Caco-2 (cell line): ENCODE measurements around the gene PLSCR3. TPM values are rescaled to one million over a fixed set of nuclear protein-coding genes. Genes with fewer than 3 reads are reported as not detected.

Experiments used
- BruUV-seq: library from RNA; stranded (reverse); fragments of 400-500 nt; replicated peaks from 2 replicates; lab custom pipeline; 2021; lab: Mats Ljungman, UMichigan
- CTCF ChIA-PET: fragments of 300-600 bp; sonication (Branson Sonifier 250); formaldehyde crosslinking; loops from one replicate; lab custom pipeline; 2022; ENCODE audit warnings: antibody characterized with exemption; lab: Charles Lee
- POLR2A ChIA-PET: fragments of 300-600 bp; sonication (Branson Sonifier 250); formaldehyde crosslinking; loops from one replicate; lab custom pipeline; 2022; ENCODE audit warnings: antibody characterized with exemption; lab: Charles Lee
- DNase-seq, 2 experiments: peaks; one replicate each; pipeline versions ENCODE4 v3.0.0 to v3.0.0-alpha.2; 2020 to 2022
- H3K27me3 ChIP-seq: replicated peaks from 2 replicates; pipeline ENCODE4 v1.6.0; 2011; ENCODE audit warnings: low read length; ENCODE audit not compliant: control insufficient read depth, insufficient read depth
- H3K36me3 ChIP-seq: 2 replicates; pipeline ENCODE4 v1.5.1; 2011; ENCODE audit warnings: low read length; ENCODE audit not compliant: control insufficient read depth, insufficient read depth
- H3K4me1 ChIP-seq: fragments of 250-450 bp; sonication (Bioruptor Pico); 2 replicates; pipeline ENCODE4 v1.5.1; 2020; ENCODE audit warnings: mild to moderate bottlenecking
- H3K4me3 ChIP-seq: 2 replicates; pipeline ENCODE4 v1.5.1; 2011; ENCODE audit warnings: low read depth, mild to moderate bottlenecking, control low read depth, low read length
- H3K9me3 ChIP-seq: fragments of 250-450 bp; sonication (Bioruptor Pico); 2 replicates; pipeline ENCODE4 v1.5.1; 2020; ENCODE audit warnings: mild to moderate bottlenecking, moderate library complexity
- H3K27ac Mint-ChIP-seq: one replicate; pipeline ENCODE4 v1.8.0; 2022; ENCODE audit warnings: mixed read lengths; ENCODE audit not compliant: unreplicated experiment
- H3K27me3 Mint-ChIP-seq: one replicate; pipeline ENCODE4 v1.8.0; 2022; ENCODE audit warnings: mixed read lengths; ENCODE audit not compliant: insufficient read depth, unreplicated experiment
- H3K36me3 Mint-ChIP-seq: one replicate; pipeline ENCODE4 v1.8.0; 2022; ENCODE audit warnings: mild to moderate bottlenecking, mixed read lengths; ENCODE audit not compliant: insufficient read depth, unreplicated experiment
- H3K4me1 Mint-ChIP-seq: one replicate; pipeline ENCODE4 v1.8.0; 2022; ENCODE audit warnings: low read depth, mixed read lengths; ENCODE audit not compliant: unreplicated experiment
- H3K4me3 Mint-ChIP-seq: one replicate; pipeline ENCODE4 v1.8.0; 2022; ENCODE audit warnings: mild to moderate bottlenecking, moderate library complexity, mixed read lengths; ENCODE audit not compliant: unreplicated experiment
- H3K9me3 Mint-ChIP-seq: one replicate; pipeline ENCODE4 v1.8.0; 2022; ENCODE audit warnings: mixed read lengths; ENCODE audit not compliant: unreplicated experiment
- intact Hi-C: fragments of 100-400 bp; cut with micrococcal nuclease; formaldehyde crosslinking; loops from one replicate; pipeline ENCODE4 v1.10.0; 2022; ENCODE audit not compliant: unreplicated experiment
- total RNA-seq: library from RNA; stranded (reverse); gene quantifications from 2 replicates; pipeline ENCODE4 v1.2.3, GENCODE V29; 2022
- TF ChIP-seq, protein P1 (sequence below), 2 experiments: fragments of 200-600 bp in 1 of 2; IDR thresholded peaks; 1 replicate in 1 of 2; 2 replicates in 1 of 2; pipeline versions ENCODE4 v1.5.1 to v1.8.0; 2011 to 2022; ENCODE audit warnings: antibody characterized with exemption in 1 of 2, control low read depth in 1 of 2, inconsistent platforms in 1 of 2, low read depth in 1 of 2, low read length in 1 of 2, mild to moderate bottlenecking in 1 of 2, moderate library complexity in 1 of 2; ENCODE audit not compliant: insufficient read depth in 1 of 2, severe bottlenecking in 1 of 2, unreplicated experiment in 1 of 2

Gene PLSCR3
- total RNA-seq, 1 experiment from 2014 or later = 14.5 TPM

DNA sequence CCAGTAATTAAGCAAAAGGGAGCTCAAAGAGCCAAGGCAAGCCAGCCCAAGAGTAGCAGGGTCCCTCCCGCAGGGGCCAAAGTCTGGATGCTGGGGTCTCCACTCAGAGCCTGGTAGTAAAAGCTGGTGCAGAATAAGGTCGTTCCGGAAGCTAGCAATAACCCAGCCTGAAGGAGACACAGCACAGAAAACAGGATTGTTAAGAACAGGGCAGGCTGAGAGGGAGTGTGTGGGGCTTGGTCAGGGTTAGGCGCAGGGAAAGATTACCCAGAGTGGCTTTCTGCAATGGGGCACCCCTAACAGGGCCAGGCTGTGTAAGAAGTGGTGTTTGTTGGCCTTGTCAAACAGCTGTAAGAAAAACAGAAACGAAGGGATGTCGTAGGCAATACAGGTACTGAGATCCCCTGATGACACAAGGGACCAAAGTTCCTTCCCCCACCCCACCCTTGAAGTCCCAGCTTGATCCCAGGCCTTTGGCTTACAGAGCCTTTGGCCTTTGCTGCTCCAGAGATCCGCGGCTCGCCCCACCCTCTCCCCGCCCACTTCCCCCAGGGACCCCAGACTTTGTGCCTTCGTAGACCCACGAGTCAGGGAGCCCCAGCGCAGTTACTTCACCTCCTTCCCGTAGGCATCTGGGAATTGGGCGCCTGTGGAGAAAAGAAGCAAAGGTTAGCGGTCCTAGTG, 8.9 kb upstream of the PLSCR3 start:
- H3K4me1 Mint-ChIP-seq = peaks cover 8% of the 10 kb centered on the region
- TF ChIP-seq, protein P1, sequence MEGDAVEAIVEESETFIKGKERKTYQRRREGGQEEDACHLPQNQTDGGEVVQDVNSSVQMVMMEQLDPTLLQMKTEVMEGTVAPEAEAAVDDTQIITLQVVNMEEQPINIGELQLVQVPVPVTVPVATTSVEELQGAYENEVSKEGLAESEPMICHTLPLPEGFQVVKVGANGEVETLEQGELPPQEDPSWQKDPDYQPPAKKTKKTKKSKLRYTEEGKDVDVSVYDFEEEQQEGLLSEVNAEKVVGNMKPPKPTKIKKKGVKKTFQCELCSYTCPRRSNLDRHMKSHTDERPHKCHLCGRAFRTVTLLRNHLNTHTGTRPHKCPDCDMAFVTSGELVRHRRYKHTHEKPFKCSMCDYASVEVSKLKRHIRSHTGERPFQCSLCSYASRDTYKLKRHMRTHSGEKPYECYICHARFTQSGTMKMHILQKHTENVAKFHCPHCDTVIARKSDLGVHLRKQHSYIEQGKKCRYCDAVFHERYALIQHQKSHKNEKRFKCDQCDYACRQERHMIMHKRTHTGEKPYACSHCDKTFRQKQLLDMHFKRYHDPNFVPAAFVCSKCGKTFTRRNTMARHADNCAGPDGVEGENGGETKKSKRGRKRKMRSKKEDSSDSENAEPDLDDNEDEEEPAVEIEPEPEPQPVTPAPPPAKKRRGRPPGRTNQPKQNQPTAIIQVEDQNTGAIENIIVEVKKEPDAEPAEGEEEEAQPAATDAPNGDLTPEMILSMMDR (IDR thresholded peaks at IDR 0.05; ENCODE audit: insufficient read depth in 1 of 2, low read depth in 1 of 2, low read length in 1 of 2, severe bottlenecking in 1 of 2, unreplicated experiment in 1 of 2) = no peak
- BruUV-seq = TSS peak; percentile 82
- Histone ChIP-seq H3K27me3 (no peaks in the 10 kb centered on the region), H3K4me1 (no peaks in the 10 kb centered on the region), H3K4me3 (peak overlapping the region; percentile 40), H3K36me3 (no peaks in the 10 kb centered on the region), H3K9me3 (no peaks in the 10 kb centered on the region)
- CTCF ChIA-PET = interaction anchor here (1.2 to 1.8 kb wide), 3 partner anchors 9 to 157 kb away, joined by 6 to 15 read pairs (median 6); partner anchors contain the start of genes PLSCR3 and TMEM102
- peak overlapping the region; percentile 76 for H3K4me3 Mint-ChIP-seq
- POLR2A ChIA-PET = interaction anchor here (1.0 to 2.4 kb wide), 5 partner anchors 9 to 171 kb away, joined by 5 to 38 read pairs (median 11); partner anchors contain the start of genes NEURL4, PLSCR3, TMEM102 and TNK1
- H3K27me3 Mint-ChIP-seq = no peaks in the 10 kb centered on the region
- H3K9me3 Mint-ChIP-seq = no peaks in the 10 kb centered on the region
- intact Hi-C loops = no loop called here
- peaks cover 6% of the 10 kb centered on the region for H3K36me3 Mint-ChIP-seq
- DNase-seq = peak; percentile 34 to 74
- H3K27ac Mint-ChIP-seq = peak overlapping the region; percentile 76

DNA sequence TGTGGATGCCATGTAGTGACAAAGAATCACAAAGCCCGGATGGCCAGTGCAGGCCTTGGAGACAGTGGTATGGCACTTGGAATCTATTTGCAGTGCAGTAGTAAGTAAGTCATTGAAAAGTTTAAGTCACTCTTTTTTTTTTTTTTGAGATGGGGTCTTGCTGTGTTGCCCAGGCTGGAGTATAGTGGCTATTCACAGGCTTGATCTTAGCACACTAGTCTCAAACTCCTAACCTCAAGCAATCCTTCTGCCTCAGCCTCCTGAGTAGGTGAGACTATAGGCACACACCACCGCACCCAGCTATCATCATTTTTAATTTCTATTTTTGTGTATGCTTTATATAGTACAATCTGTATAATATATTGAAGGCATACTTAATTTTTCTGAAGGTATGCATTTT, 4.3 kb upstream of the PLSCR3 start:
- CTCF ChIA-PET = no interaction called here

DNA sequence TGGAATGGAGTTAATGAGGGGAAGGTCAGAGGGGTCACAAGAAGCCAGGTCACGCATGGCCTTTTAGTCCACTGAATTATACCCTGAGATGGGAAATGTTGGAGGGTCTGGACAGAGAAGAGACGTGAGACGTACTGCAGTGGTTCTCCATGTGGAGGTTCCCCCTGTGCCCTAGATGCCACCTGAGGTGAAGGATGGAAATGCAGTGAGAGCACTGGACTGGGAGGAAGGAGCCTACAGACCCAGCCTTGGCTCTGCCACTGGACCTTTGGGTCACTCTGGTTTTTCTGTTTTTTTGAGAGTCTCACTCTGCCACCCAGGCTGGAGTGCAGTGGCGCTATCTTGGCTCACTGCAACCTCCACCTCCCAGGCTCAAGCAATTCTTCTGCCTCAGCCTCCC, 1.8 kb upstream of the PLSCR3 start:
- BruUV-seq = no TSS peak
- Histone ChIP-seq H3K36me3 (no peaks in the 10 kb centered on the region), H3K4me3 (no peak overlapping the region), H3K4me1 (peaks cover 3% of the 10 kb centered on the region; the same call in 1 of the 2 replicates), H3K9me3 (no peaks in the 10 kb centered on the region), H3K27me3 (no peaks in the 10 kb centered on the region)
- ChIA-PET POLR2A (no interaction called here), CTCF (no interaction called here)
- peak overlapping the region; percentile 78 for H3K27ac Mint-ChIP-seq
- H3K36me3 Mint-ChIP-seq = no peaks in the 10 kb centered on the region
- H3K4me3 Mint-ChIP-seq = no peak overlapping the region
- H3K27me3 Mint-ChIP-seq = no peaks in the 10 kb centered on the region
- DNase-seq = no peak
- H3K4me1 Mint-ChIP-seq = no peaks in the 10 kb centered on the region
- intact Hi-C loops = no loop called here
- no peaks in the 10 kb centered on the region for H3K9me3 Mint-ChIP-seq
- TF ChIP-seq, protein P1 (IDR thresholded peaks at IDR 0.05; ENCODE audit: insufficient read depth in 1 of 2, low read depth in 1 of 2, low read length in 1 of 2, severe bottlenecking in 1 of 2, unreplicated experiment in 1 of 2) = no peak

More for the DNA sequence above, 4.3 kb upstream of the PLSCR3 start:
- intact Hi-C loops = no loop called here
- Mint-ChIP-seq H3K27ac (no peak overlapping the region), H3K4me1 (no peaks in the 10 kb centered on the region), H3K36me3 (no peaks in the 10 kb centered on the region), H3K9me3 (no peaks in the 10 kb centered on the region), H3K27me3 (no peaks in the 10 kb centered on the region), H3K4me3 (no peak overlapping the region)
- Histone ChIP-seq H3K4me1 (peaks cover 3% of the 10 kb centered on the region; the same call in 1 of the 2 replicates), H3K4me3 (no peak overlapping the region), H3K36me3 (no peaks in the 10 kb centered on the region), H3K9me3 (no peaks in the 10 kb centered on the region), H3K27me3 (no peaks in the 10 kb centered on the region)
- DNase-seq = no peak
- TF ChIP-seq, protein P1 (IDR thresholded peaks at IDR 0.05; ENCODE audit: insufficient read depth in 1 of 2, low read depth in 1 of 2, low read length in 1 of 2, severe bottlenecking in 1 of 2, unreplicated experiment in 1 of 2) = no peak
- POLR2A ChIA-PET = interaction anchor here (0.6 to 0.7 kb wide), 3 partner anchors 9 to 48 kb away, joined by 3 to 5 read pairs (median 4); partner anchors contain the start of gene TMEM102
- no TSS peak for BruUV-seq
